HG03460 (cell line): ENCODE data around the gene TMEM14B.
"Not testable (repeated sequence)": the region's sequence is repeated elsewhere in the genome, so short reads cannot be mapped to it uniquely, and the experiment has no call there.

Source experiments
- ATAC-seq: cut with Tn5 transposase; IDR thresholded peaks from one replicate; pipeline ENCODE4 v1.9.1; 2021; ENCODE audit not compliant: unreplicated experiment

The TMEM14B gene

GRCh38 chr6:10745116-10745515 is 2.5 kb upstream of the TMEM14B start:
- no peak for ATAC-seq

- no peak for ATAC-seq
Measured at GRCh38 chr6:10746915-10747250, 722 bp upstream of the TMEM14B start.

DNA sequence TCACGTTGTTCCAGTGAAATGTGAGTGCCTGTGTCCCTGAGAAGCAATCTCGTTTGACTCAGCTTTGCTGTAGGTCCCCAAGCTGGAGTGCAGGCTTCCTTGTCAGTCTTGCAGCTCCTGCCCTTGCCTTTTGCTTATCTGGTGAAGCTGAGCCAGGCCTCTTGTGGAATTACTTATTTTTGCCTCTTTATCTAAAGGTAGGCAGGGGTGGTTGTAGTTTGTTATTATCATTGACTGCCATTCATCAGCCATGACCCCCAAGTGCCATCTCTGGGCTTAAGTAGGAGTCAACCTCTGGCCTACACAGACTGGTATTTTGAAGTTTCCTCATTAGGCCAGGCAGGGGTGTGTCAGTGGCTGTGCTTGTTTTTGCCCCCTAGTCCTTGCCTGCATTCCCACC is 2.1 kb downstream of the TMEM14B start:
- ATAC-seq, result no peak

DNA sequence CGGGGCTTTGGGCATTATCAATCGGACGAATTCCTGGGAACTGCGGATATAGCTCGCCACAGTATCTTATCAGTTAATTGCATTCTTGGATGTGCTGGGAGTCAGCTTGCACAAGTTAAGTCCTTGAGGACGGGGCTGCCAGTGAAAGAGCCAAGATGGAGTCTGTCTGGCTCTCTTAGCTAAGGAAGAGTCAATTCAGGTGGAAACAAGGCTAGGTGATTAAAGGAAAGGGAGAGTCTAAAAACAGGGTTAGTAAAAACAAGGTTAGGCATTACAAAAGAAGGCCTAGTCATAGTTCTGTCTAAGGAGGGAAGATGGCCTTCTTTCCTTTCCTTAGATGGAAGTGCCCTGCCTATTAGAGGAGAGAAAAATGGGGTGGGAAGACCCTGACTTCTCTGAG is 3.0 kb downstream of the TMEM14B start:
- not testable (repeated sequence) for ATAC-seq

GRCh38 chr6:10751757-10752156 is 4.2 kb downstream of the TMEM14B start:
- not testable (repeated sequence) for ATAC-seq

DNA sequence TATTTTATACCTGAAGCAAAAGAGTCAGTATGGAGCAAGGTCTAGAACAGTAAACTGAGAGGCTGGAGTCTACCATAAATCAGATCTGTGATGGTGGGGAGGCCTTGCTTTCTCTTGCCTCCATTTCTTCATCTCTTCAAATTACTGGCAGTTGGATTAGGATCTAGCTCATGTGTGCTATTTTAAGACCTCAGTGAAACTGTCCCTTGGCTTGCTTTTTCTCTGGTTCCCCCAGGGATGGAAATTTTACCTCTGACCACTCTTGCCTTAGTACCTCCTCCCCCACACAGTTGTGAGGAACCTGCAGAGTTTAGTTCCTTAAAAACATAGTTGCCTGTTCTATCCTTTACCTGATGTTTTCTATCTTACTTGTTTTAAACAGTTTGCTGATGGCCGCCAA is 8.5 kb downstream of the TMEM14B start:
- no peak for ATAC-seq

DNA sequence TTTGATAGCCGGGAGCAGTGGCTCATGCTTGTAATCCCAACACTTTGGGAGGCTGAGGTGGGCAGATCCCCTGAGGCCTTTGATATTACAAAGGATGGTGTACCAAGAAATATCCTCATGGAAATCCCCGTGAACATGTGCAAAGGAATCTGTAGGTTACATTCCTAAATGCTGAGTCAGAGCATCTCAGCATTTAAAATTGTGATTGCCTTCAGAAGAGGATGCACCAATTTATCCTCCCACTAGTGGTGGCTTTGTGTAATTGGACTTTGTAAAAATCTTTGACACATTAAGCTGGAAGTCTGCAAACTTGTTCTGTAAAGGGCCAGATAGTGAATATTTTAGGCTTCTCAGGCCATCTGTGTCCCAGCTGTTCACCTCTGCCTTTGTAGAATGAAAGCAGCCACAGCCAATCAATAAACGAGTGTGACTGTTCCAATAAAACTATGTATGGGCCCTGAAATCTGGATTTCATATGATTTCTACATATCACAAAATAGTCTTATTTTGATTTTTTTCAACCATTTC is 11.8 kb downstream of the TMEM14B start:
- ATAC-seq, result peak; percentile 68

- ATAC-seq, result no peak
Measured at GRCh38 chr6:10759884-10760329, 12.3 kb downstream of the TMEM14B start.

GRCh38 chr6:10763006-10763405 is 15.4 kb downstream of the TMEM14B start:
- ATAC-seq, result no peak

GRCh38 chr6:10769419-10769818 is 21.8 kb downstream of the TMEM14B start:
- no peak for ATAC-seq

- ATAC-seq, result no peak
Measured at GRCh38 chr6:10771371-10771894, 23.8 kb downstream of the TMEM14B start.

GRCh38 chr6:10778230-10778629 is 30.6 kb downstream of the TMEM14B start:
- ATAC-seq, result no peak

DNA sequence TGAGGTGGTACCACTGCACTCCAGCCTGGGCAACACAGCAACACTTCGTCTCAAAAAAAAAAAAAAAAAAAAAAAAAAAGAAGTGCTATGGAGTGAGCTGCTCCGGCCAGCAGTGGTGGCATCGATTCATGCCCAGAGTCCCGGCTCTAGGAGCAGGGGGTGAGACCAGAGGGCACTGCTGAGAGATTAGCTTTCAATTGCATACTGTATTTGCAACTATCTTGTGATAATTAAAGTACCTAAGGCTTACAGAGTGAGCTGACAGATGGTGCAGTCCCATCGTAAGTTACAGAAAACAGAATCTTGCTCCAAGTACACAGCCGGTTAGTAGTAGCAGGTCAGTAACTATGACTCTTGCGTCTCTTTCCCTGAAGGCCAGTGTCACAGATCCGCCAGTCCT is 31.5 kb downstream of the TMEM14B start:
- ATAC-seq, result no peak

DNA sequence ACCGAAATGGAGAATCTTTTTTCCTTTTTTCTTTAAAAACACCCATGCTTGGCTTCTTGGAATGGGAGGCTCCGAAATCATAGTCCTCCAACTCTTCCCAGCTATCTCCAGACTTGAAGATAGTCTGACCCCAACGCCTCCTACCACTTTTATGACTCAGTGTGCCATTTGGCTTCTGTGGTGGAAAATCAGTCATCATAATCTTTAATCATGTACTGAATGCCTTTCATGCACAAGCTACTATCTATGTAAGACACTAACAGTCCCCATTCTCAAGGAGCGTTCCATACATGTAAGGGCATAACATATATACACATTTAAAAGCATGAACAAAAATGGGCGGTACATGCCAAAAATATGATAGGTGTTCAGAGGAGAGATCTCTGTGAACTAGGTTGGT is 44.1 kb downstream of the TMEM14B start:
- no peak for ATAC-seq

GRCh38 chr6:10792101-10792500 is 44.5 kb downstream of the TMEM14B start:
- no peak for ATAC-seq

GRCh38 chr6:10793035-10793434 is 45.4 kb downstream of the TMEM14B start:
- ATAC-seq, result no peak

DNA sequence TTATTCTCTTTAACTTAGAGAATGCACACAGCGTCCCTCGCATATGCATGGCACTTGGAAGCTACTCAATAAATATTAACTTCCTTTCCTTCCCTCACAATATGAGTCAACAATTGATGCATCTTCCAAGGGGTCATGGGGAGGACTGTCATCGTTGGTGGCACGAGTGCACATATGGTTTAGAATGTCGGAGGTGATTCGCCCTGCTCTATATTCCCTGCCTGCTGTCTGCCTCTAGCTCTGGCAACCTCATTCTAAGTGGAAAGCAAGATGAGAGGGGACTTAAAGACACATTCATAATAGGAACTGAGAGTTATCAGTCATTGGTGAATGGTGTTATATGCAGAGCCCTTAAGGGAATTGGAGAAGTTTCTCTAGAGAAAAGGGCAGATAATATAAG is 46.1 kb downstream of the TMEM14B start:
- ATAC-seq, result no peak

- ATAC-seq, result no peak
Measured at GRCh38 chr6:10794239-10794638, 46.6 kb downstream of the TMEM14B start.

DNA sequence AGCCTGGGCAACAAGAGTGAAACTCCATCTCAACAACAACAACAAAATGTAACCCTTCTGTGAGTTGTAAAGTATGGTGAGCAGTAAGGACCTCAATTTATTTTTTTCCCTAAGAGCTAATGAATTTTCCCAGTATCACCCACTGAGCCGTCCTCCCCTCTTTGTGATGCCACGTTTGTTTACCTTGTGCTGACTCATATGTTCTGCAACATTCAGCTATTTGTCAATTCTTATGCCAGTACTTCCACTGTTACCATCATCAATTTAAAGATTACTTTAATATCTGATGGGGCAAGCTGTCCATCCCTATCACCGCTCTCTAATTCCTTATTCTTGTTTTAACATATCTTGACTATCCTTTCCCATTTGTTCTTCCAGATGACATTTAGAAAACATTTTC is 53.2 kb downstream of the TMEM14B start:
- no peak for ATAC-seq

DNA sequence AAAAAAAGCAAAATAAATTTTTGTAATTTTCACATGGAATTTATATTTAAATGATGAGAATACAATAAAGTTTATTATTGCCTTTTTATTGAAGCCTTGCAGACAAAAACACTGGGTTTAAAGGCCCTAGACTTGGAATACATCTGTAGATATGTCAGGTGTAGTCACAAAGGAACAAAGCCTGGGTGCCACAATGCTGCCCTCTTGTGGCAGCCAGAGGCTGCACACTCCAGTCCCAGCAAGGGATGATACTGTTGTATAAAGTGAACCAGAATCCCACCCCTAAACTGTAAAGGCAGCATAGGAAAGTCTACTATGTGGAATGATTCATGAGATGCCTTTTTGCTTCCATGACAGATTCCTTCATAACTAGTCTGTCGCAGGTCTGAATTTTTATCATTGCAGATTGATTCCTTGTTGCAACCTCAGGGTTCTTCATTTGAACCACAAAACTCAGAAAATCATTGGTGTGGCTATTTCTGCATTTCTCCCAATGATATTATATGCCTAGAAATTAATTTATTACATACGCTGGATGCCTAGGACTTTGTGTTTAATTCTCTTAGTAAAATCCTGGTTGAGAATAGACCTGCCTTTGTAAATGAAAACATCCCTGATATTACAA is 53.7 kb downstream of the TMEM14B start:
- peak; percentile 96 for ATAC-seq
